HG02610 (cell line): ENCODE measurements around the gene GJB4.

Source experiments
- ATAC-seq: cut with Tn5 transposase; IDR thresholded peaks from one replicate; pipeline ENCODE4 v1.9.1; 2021; ENCODE audit warnings: mild to moderate bottlenecking, moderate library complexity; ENCODE audit not compliant: unreplicated experiment

GJB4 gene

DNA sequence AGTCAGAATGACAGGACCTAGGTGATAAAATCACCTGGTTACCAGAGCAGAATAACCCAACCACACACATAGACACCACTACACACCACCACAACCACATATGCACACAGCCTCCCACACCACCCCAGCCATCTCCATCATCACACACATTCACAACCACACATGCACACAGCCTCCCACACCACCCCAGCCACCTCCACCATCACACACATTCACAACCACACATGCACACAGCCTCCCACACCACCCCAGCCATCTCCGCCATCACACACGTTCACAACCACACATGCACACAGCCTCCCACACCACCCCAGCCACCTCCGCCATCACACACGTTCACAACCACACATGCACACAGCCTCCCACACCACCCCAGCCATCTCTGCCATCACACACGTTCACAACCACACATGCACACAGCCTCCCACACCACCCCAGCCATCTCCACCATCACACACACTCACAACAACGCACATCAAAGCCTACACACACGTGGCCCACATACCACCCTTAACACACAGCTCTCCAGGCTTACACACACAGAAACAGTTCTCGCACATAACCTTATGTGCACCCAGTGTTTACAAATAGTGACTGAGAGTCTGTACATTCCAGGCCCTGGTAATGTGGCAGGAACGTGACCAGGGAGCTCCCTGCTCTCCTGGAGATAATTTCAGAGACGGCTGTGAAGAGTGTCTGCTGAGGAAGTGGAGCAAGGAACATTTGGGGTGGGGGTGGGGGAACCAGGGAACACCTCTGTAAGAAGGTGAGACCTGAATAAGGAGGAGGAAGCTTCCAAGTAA is 18.2 kb downstream of the GJB4 start:
- no peak for ATAC-seq

DNA sequence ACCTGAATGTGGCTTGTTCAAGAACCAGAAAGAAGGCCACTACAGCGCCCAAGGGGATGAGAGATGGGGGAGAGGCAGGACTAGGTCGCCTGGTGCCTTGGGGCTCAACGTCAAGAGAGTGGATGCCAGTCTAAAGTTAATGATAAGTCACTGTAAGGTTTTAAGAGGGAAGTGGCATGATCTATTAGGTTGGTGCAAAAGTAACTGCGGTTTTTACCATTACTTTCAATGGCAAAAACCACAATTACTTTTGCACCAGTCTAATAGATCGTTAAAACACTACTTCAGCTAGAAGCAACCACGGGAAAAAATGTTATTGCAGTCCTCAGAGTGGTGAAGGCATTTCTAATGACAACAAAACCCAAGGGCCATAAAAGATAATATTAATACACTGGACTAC is 18.8 kb downstream of the GJB4 start:
- no peak for ATAC-seq

DNA sequence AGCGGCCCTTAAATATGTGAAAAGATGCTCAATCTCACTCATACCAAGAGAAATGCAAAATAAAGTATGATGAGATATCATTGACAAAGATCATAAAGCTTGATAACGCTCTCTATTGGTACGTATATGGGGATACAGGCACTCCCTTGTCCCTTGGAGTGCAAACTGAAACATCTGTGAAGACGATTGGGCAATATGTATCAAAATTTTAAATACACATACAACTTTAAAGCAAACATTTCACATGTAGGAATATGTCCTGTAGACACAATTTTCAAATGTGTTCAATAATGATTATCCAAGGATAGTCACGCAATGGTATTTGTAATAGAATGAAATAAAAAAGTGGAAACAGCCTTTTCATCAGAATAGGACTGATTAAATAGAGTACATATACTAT is 19.5 kb downstream of the GJB4 start:
- ATAC-seq = no peak

DNA sequence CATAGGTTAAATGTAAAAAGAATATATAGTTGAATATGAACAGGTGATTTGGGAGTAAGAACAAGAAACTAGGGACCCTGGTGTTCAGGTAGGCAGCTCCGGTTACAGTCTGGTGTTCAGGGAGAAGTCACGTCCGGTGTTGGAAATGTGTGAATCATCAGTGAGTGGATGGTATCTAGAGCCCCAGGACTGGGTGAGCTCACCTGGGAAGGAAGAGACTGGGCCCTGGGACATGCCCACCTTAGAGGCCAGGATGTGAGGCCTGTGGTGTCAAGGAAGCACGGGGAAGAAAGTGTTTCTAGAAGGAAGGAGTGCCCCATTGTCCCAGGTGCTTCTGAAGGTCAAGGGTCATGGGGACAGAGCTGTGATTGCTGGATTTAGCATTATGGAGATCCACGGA is 20.0 kb downstream of the GJB4 start:
- no peak for ATAC-seq

DNA sequence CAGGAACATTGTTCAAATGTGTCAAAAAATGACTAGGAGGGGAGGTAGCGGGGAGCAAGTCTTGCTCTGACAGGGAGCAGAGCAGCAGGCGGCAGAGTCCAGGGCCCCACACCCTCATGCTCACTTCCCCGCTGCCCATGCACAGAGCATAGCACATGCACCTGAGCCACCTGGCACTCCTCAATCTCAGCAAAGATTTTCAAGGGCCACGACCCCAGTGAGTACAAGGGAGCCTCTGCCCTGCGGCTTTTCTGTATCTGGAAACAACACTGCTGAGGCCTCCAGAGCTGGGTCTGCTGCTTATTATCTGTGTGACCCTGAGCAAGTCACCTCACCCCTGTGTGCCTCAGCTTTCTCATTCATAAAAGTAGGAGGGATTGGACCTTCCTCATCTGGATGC is 20.4 kb downstream of the GJB4 start:
- no peak for ATAC-seq

- ATAC-seq = no peak
Measured at GRCh38 chr1:34780528-34780927, 21.0 kb downstream of the GJB4 start.

- no peak for ATAC-seq
Measured at GRCh38 chr1:34781071-34781843, 21.7 kb downstream of the GJB4 start, which contains the start of gene GJB3. Gene GJB3, plus strand, starts transcription at chr1:34781214. Its CDS starts 3,549 bp downstream, at chr1:34784763.

DNA sequence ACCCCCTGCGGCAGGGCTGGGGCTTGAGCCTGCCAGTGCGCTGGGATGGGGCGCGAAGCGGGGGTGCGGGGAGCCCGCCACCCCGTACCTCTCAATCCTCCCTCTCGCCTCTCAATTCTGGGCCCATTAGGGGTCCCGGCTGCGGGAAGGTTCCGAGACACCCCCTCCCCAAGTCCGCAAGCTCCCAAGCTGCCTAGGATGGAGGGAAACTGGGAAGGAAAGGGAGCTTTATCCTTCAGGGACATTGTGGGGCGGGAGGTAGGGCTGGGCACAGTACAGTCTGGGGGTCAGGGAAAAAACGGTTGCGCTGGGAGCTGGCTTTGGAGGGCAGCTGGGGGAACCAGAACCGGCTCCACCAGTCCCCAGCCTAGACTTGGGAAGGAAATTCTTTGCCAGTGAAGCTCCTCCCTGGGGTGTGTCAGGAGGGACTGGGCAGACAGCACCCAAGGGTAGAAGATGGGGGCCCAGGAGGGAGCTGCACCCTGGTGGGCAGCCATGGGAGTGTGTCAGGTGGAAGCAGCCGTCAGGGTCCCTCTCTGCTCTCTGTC is 22.4 kb downstream of the GJB4 start:
- no peak for ATAC-seq

GRCh38 chr1:34784751-34785221 is 25.2 kb downstream of the GJB4 start:
- ATAC-seq = no peak

DNA sequence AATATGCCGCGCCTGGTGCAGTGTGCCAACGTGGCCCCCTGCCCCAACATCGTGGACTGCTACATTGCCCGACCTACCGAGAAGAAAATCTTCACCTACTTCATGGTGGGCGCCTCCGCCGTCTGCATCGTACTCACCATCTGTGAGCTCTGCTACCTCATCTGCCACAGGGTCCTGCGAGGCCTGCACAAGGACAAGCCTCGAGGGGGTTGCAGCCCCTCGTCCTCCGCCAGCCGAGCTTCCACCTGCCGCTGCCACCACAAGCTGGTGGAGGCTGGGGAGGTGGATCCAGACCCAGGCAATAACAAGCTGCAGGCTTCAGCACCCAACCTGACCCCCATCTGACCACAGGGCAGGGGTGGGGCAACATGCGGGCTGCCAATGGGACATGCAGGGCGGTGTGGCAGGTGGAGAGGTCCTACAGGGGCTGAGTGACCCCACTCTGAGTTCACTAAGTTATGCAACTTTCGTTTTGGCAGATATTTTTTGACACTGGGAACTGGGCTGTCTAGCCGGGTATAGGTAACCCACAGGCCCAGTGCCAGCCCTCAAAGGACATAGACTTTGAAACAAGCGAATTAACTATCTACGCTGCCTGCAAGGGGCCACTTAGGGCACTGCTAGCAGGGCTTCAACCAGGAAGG is 25.8 kb downstream of the GJB4 start:
- ATAC-seq = no peak

- ATAC-seq = no peak
Measured at GRCh38 chr1:34785875-34786470, 26.4 kb downstream of the GJB4 start.

GRCh38 chr1:34786521-34787325 is 27.2 kb downstream of the GJB4 start:
- ATAC-seq = peak; percentile 42

- no peak for ATAC-seq
Measured at GRCh38 chr1:34787461-34788420, 28.2 kb downstream of the GJB4 start.

DNA sequence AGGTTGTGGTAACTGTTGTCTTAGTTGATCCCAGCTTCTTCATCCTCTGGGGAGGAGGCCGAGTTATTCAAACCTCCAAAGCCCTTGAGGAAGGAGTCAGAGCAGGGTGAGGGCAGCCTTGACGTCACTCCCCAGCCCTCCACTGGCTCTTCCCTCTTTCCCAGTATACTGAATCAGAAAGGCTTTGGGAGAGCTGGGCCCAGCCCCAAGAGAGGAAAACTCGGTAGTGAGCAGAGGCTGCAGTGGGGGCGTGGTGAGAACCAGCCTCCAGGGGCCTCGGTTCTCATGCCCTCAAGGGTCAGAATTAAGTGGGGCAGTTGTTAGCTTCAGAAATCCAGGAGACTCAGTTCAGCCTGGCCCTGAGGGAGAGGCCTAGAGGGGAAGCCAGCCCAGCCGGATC is 31.4 kb downstream of the GJB4 start:
- ATAC-seq = no peak

DNA sequence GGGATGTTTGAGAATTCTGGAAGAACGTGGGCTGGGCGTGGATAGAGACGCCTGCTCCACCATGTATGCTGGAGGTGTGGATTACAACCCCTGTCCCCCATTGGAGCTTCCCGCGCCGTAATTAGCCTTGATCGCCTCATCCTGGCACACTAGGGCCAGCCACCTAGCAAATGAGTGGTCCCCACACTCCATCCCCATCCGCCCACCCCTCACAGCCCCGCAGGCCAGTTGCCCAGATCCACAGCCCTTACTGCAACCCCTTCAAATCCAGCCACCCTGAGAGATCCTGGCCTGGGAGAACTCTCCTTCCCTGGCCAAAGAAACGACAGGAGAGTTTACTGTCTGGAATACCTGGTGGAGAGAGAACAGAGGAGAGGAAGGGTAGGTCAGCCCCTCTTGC is 32.9 kb downstream of the GJB4 start:
- ATAC-seq = no peak

- no peak for ATAC-seq
Measured at GRCh38 chr1:34792868-34793727, 33.6 kb downstream of the GJB4 start, which contains the start of gene GJA4. Gene GJA4, plus strand, starts transcription at chr1:34792999. Its CDS starts 1,215 bp downstream, at chr1:34794214.

- no peak for ATAC-seq
Measured at GRCh38 chr1:34794001-34794789, 34.7 kb downstream of the GJB4 start.
